Calu3 (cell line): ENCODE results near the gene ANP32D. TPM values are rescaled to one million over a fixed set of nuclear protein-coding genes. Genes with fewer than 3 reads are reported as not detected.
"Not testable (repeated sequence)": the region's sequence is repeated elsewhere in the genome, so short reads cannot be mapped to it uniquely, and the experiment has no call there.

Source experiments
- BruUV-seq: library from RNA; stranded (reverse); fragments of 400-500 nt; replicated peaks from 2 replicates; lab custom pipeline; 2021; lab: Mats Ljungman, UMichigan
- CTCF ChIA-PET: fragments of 300-600 bp; sonication (Branson Sonifier 250); formaldehyde crosslinking; loops from one replicate; lab custom pipeline; 2022; ENCODE audit warnings: antibody characterized with exemption; lab: Charles Lee
- DNase-seq: peaks from one replicate; pipeline ENCODE4 v3.0.0; 2022
- H3K27ac Mint-ChIP-seq: one replicate; pipeline ENCODE4 v1.8.0; 2022; ENCODE audit warnings: mixed read lengths; ENCODE audit not compliant: unreplicated experiment
- H3K27me3 Mint-ChIP-seq: one replicate; pipeline ENCODE4 v1.8.0; 2022; ENCODE audit warnings: mixed read lengths; ENCODE audit not compliant: unreplicated experiment
- H3K36me3 Mint-ChIP-seq: one replicate; pipeline ENCODE4 v1.8.0; 2022; ENCODE audit warnings: mild to moderate bottlenecking, moderate library complexity, mixed read lengths; ENCODE audit not compliant: insufficient read depth, unreplicated experiment
- H3K4me1 Mint-ChIP-seq: one replicate; pipeline ENCODE4 v1.8.0; 2022; ENCODE audit warnings: mild to moderate bottlenecking, low read depth, mixed read lengths; ENCODE audit not compliant: unreplicated experiment
- H3K4me3 Mint-ChIP-seq: one replicate; pipeline ENCODE4 v1.8.0; 2022; ENCODE audit warnings: mild to moderate bottlenecking, low read depth, moderate library complexity, mixed read lengths; ENCODE audit not compliant: unreplicated experiment
- H3K9me3 Mint-ChIP-seq: one replicate; pipeline ENCODE4 v1.8.0; 2022; ENCODE audit warnings: low read depth, mixed read lengths; ENCODE audit not compliant: unreplicated experiment
- CTCF ChIP-seq: fragments of 200-600 bp; IDR thresholded peaks from one replicate; pipeline ENCODE4 v1.8.0; 2022; ENCODE audit warnings: antibody characterized with exemption; ENCODE audit not compliant: unreplicated experiment
- intact Hi-C: fragments of 100-400 bp; cut with micrococcal nuclease; formaldehyde crosslinking; loops from one replicate; pipeline ENCODE4 v1.10.0; 2022; ENCODE audit not compliant: unreplicated experiment
- total RNA-seq: library from RNA; stranded (reverse); gene quantifications from 2 replicates; pipeline ENCODE4 v1.2.3, GENCODE V29; 2022

Gene ANP32D
- total RNA-seq, 1 experiment from 2014 or later: not detected

- no peaks in the 10 kb centered on the region for H3K9me3 Mint-ChIP-seq
- no peaks in the 10 kb centered on the region for H3K4me1 Mint-ChIP-seq
- BruUV-seq: no TSS peak
- TF ChIP-seq CTCF: no peak
- CTCF ChIA-PET: no interaction called here
- H3K4me3 Mint-ChIP-seq: no peak overlapping the region
- peaks cover 50% of the 10 kb centered on the region for H3K27me3 Mint-ChIP-seq
- no peak overlapping the region for H3K27ac Mint-ChIP-seq
- intact Hi-C loops: no loop called here
- no peak for DNase-seq
- H3K36me3 Mint-ChIP-seq: no peaks in the 10 kb centered on the region
Measured at GRCh38 chr12:48451372-48451771, 21.0 kb upstream of the ANP32D start.

- H3K27ac Mint-ChIP-seq, H3K9me3 Mint-ChIP-seq, intact Hi-C loops, H3K36me3 Mint-ChIP-seq, BruUV-seq, H3K4me3 Mint-ChIP-seq, DNase-seq, H3K4me1 Mint-ChIP-seq: not testable (repeated sequence)
- H3K27me3 Mint-ChIP-seq: peaks cover 58% of the 10 kb centered on the region
- CTCF ChIA-PET: interaction anchor here (0.6 kb wide), 1 partner anchor 237 kb away, joined by 3 read pairs; no protein-coding TSS in a partner anchor
Measured at GRCh38 chr12:48452961-48453360, 19.4 kb upstream of the ANP32D start.

GRCh38 chr12:48454667-48455066, 17.7 kb upstream of the ANP32D start:
- Mint-ChIP-seq H3K27me3 (peaks cover 69% of the 10 kb centered on the region), H3K4me1 (no peaks in the 10 kb centered on the region), H3K9me3 (no peaks in the 10 kb centered on the region), H3K36me3 (no peaks in the 10 kb centered on the region), H3K27ac (no peak overlapping the region), H3K4me3 (no peak overlapping the region)
- BruUV-seq: no TSS peak
- intact Hi-C loops: no loop called here
- CTCF ChIA-PET: interaction anchor here (1.0 to 1.1 kb wide), 2 partner anchors 164 to 257 kb away, joined by 4 read pairs; no protein-coding TSS in a partner anchor
- TF ChIP-seq CTCF: no peak
- DNase-seq: no peak

- no TSS peak for BruUV-seq
- H3K27ac Mint-ChIP-seq: no peak overlapping the region
- DNase-seq: no peak
- peaks cover 69% of the 10 kb centered on the region for H3K27me3 Mint-ChIP-seq
- H3K9me3 Mint-ChIP-seq: no peaks in the 10 kb centered on the region
- H3K36me3 Mint-ChIP-seq: no peaks in the 10 kb centered on the region
- H3K4me3 Mint-ChIP-seq: no peak overlapping the region
- no peak for TF ChIP-seq CTCF
- CTCF ChIA-PET: interaction anchor here (1.0 to 1.1 kb wide), 2 partner anchors 163 to 257 kb away, joined by 4 read pairs; no protein-coding TSS in a partner anchor
- intact Hi-C loops: no loop called here
- no peaks in the 10 kb centered on the region for H3K4me1 Mint-ChIP-seq
Measured at GRCh38 chr12:48455116-48455515, 17.2 kb upstream of the ANP32D start.

- Mint-ChIP-seq H3K36me3 (no peaks in the 10 kb centered on the region), H3K27me3 (peaks cover 75% of the 10 kb centered on the region), H3K4me3 (no peak overlapping the region), H3K4me1 (no peaks in the 10 kb centered on the region), H3K27ac (no peak overlapping the region), H3K9me3 (no peaks in the 10 kb centered on the region)
- intact Hi-C loops: no loop called here
- BruUV-seq: no TSS peak
- CTCF ChIA-PET: interaction anchor here (0.6 kb wide), 1 partner anchor 12 kb away, joined by 3 read pairs; no protein-coding TSS in a partner anchor
- TF ChIP-seq CTCF: no peak
- no peak for DNase-seq
Measured at GRCh38 chr12:48459259-48459658, 13.1 kb upstream of the ANP32D start.

GRCh38 chr12:48469027-48469426, 3.3 kb upstream of the ANP32D start:
- H3K4me1 Mint-ChIP-seq, DNase-seq, H3K36me3 Mint-ChIP-seq, H3K27ac Mint-ChIP-seq, H3K4me3 Mint-ChIP-seq, BruUV-seq, intact Hi-C loops, CTCF ChIA-PET: not testable (repeated sequence)
- peaks cover 17% of the 10 kb centered on the region for H3K9me3 Mint-ChIP-seq
- peaks cover 24% of the 10 kb centered on the region for H3K27me3 Mint-ChIP-seq
